Ishikawa (cell line): ENCODE measurements around the gene PBX2.

Experiments used
- CREB1 ChIP-seq: IDR thresholded peaks from 2 replicates; pipeline ENCODE4 v1.6.1; 2012; ENCODE audit warnings: low read depth
- RAD21 ChIP-seq: IDR thresholded peaks from 2 replicates; pipeline ENCODE4 v1.6.1; 2012; ENCODE audit warnings: low read depth
- REST ChIP-seq: IDR thresholded peaks from 2 replicates; pipeline ENCODE4 v1.6.1; 2012; ENCODE audit warnings: low read depth, mild to moderate bottlenecking
- TEAD4 ChIP-seq: IDR thresholded peaks from 2 replicates; pipeline ENCODE4 v1.6.1; 2012
- YY1 ChIP-seq: IDR thresholded peaks from 2 replicates; pipeline ENCODE4 v1.6.1; 2012; ENCODE audit warnings: low read depth
- TF ChIP-seq, protein P1 (sequence below): IDR thresholded peaks from 2 replicates; pipeline ENCODE4 v1.6.1; 2012

DNA sequence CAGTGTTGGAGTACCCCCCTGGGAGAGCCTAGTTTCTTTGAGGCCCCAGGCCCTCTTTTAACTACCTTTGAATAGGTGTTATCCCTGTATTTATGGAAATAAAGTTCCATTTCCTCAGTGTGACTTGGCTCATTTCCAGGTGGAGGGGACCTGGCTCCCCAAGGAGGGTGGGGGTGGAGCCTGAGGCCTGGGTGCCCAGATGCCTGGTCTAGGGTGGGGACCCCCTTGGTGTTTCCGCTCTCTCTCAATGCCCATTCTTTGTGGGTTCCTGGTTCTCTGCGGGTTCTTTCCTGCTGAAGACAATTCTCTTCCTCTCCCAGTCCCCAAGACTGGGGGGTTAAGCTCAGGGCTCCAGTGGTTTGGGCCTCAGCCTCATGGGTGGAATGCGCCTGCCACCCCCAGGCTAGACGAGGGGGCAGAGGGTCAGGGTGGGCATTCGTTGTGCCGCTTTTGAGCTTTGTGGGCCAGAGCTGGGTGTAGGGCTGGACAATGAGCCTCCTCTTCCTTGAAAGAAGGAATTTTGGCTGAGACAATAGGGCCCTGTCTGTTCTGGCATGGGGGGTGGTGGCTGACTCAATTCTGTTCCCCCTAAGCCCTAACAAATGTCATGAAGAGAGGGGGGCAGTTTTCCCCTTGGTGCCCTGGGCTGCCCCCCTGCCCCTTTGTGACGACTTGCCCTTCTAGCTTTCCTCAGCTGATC, 26.3 kb downstream of the PBX2 start:
- TF ChIP-seq TEAD4 (no peak), CREB1 (no peak), REST (no peak), RAD21 (no peak), YY1 (no peak)
- TF ChIP-seq, protein P1, sequence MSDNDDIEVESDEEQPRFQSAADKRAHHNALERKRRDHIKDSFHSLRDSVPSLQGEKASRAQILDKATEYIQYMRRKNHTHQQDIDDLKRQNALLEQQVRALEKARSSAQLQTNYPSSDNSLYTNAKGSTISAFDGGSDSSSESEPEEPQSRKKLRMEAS, result no peak
